Measurements from ENCODE around the gene RAB3C.

The RAB3C gene

DNA sequence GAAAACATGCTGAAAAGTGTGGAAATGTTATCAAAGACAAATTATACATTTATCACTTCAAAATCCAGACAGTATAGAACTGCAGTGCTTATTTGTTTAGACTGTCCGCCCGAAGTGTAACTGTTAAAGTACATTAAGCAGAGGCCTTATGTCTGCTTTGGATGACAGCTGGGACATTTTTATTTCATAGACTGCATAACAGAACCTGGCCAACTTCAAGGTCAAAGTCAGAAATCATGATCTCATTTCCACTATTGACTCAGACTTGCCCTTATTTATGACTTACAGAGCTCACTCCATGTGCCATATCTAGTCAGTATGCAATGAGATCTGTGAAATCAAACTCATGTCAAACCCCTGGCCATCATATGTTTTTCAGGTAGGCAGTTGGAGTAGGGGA is 87.7 kb downstream of the RAB3C start:
- no peak for TF ChIP-seq EZH2phosphoT487 (IDR thresholded peaks at IDR 0.05; ENCODE audit: borderline replicate concordance)
- TF ChIP-seq, protein P1, sequence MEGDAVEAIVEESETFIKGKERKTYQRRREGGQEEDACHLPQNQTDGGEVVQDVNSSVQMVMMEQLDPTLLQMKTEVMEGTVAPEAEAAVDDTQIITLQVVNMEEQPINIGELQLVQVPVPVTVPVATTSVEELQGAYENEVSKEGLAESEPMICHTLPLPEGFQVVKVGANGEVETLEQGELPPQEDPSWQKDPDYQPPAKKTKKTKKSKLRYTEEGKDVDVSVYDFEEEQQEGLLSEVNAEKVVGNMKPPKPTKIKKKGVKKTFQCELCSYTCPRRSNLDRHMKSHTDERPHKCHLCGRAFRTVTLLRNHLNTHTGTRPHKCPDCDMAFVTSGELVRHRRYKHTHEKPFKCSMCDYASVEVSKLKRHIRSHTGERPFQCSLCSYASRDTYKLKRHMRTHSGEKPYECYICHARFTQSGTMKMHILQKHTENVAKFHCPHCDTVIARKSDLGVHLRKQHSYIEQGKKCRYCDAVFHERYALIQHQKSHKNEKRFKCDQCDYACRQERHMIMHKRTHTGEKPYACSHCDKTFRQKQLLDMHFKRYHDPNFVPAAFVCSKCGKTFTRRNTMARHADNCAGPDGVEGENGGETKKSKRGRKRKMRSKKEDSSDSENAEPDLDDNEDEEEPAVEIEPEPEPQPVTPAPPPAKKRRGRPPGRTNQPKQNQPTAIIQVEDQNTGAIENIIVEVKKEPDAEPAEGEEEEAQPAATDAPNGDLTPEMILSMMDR (conservative IDR thresholded peaks at IDR 0.05; ENCODE audit: low read length): no peak
- no peaks in the 10 kb centered on the region for H3K9me3 ChIP-seq (ENCODE audit: insufficient read depth, low read depth, low read length)

DNA sequence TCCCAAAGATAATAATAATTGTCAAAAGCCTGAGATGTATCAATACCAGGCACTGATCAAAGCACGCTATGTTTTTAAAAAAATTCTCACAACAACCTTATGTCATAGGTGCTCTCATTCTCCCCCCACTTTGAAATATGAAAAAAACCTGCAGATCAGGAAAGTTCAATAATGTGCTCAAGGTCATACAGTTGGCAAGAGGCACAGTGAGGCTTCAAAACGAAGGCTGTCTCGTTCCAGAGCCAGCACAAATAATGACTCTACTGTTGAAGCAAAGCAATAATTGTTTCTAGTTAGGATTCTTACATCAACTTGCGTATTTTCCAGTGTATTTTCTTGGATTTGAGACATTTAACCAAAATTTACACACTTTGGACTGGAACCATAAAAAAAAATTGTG is 88.3 kb downstream of the RAB3C start:
- Histone ChIP-seq H3K36me3 (ENCODE audit: insufficient read depth, low read length) (no peaks in the 10 kb centered on the region), H3K9ac (ENCODE audit: low read depth, low read length, poor library complexity, severe bottlenecking) (no peak overlapping the region), H3K79me2 (ENCODE audit: insufficient read depth, low read length) (no peaks in the 10 kb centered on the region), H2AFZ (ENCODE audit: low read length) (no peak overlapping the region), H3K4me2 (ENCODE audit: low read depth, low read length, poor library complexity, severe bottlenecking) (no peak overlapping the region), H4K20me1 (ENCODE audit: insufficient read depth, low read length, poor library complexity, severe bottlenecking) (no peaks in the 10 kb centered on the region), H3K9me3 (ENCODE audit: insufficient read depth, low read depth, low read length) (no peaks in the 10 kb centered on the region), H3K4me3 (ENCODE audit: low read length, poor library complexity, severe bottlenecking) (no peak overlapping the region), H3K4me1 (ENCODE audit: insufficient read depth, low read length, poor library complexity, severe bottlenecking) (no peaks in the 10 kb centered on the region), H3F3A (ENCODE audit: low read depth) (no peaks in the 10 kb centered on the region), H3K27me3 (ENCODE audit: insufficient read depth, low read length, poor library complexity, severe bottlenecking) (no peaks in the 10 kb centered on the region), H3K9me2 (replicated peaks; ENCODE audit: low read depth, low read length) (no peaks in the 10 kb centered on the region)
- no peak for TF ChIP-seq EZH2phosphoT487 (IDR thresholded peaks at IDR 0.05; ENCODE audit: borderline replicate concordance)
- TF ChIP-seq, protein P1 (conservative IDR thresholded peaks at IDR 0.05; ENCODE audit: low read length): no peak

More for the DNA sequence above, 87.7 kb downstream of the RAB3C start:
- no peaks in the 10 kb centered on the region for H4K20me1 ChIP-seq (ENCODE audit: insufficient read depth, low read length, poor library complexity, severe bottlenecking)
- no peaks in the 10 kb centered on the region for H3K36me3 ChIP-seq (ENCODE audit: insufficient read depth, low read length)
- H2AFZ ChIP-seq (ENCODE audit: low read length): no peak overlapping the region
- H3K4me3 ChIP-seq (ENCODE audit: low read length, poor library complexity, severe bottlenecking): no peak overlapping the region
- no peaks in the 10 kb centered on the region for H3F3A ChIP-seq (ENCODE audit: low read depth)
- H3K27me3 ChIP-seq (ENCODE audit: insufficient read depth, low read length, poor library complexity, severe bottlenecking): no peaks in the 10 kb centered on the region
- no peak overlapping the region for H3K9ac ChIP-seq (ENCODE audit: low read depth, low read length, poor library complexity, severe bottlenecking)
- H3K4me2 ChIP-seq (ENCODE audit: low read depth, low read length, poor library complexity, severe bottlenecking): no peak overlapping the region
- no peaks in the 10 kb centered on the region for H3K9me2 ChIP-seq (replicated peaks; ENCODE audit: low read depth, low read length)
- H3K4me1 ChIP-seq (ENCODE audit: insufficient read depth, low read length, poor library complexity, severe bottlenecking): no peaks in the 10 kb centered on the region
- H3K79me2 ChIP-seq (ENCODE audit: insufficient read depth, low read length): no peaks in the 10 kb centered on the region

DNA sequence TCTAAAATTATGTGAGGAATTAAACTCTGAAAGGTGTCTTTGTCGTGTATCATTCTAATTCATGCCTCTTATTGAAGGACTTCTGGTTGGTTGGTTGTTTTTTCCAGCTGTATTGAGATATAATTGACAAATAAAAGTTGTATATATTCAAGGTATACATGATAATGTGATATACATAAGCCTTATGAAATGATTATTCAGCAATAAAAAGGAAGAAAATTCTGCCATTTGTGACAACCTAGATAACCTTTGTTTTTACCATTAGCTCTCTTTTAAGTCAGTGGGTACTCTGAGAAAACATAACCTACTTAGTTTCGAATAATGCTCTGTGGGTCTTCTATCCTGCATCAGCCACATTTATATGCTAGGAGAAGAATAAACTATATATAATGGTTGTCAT is 89.6 kb downstream of the RAB3C start:
- Histone ChIP-seq H3K79me2 (ENCODE audit: insufficient read depth, low read length) (no peaks in the 10 kb centered on the region), H3K4me2 (ENCODE audit: low read depth, low read length, poor library complexity, severe bottlenecking) (no peak overlapping the region), H3K9ac (ENCODE audit: low read depth, low read length, poor library complexity, severe bottlenecking) (no peak overlapping the region), H3K36me3 (ENCODE audit: insufficient read depth, low read length) (no peaks in the 10 kb centered on the region), H3K27me3 (ENCODE audit: insufficient read depth, low read length, poor library complexity, severe bottlenecking) (no peaks in the 10 kb centered on the region), H2AFZ (ENCODE audit: low read length) (no peak overlapping the region), H4K20me1 (ENCODE audit: insufficient read depth, low read length, poor library complexity, severe bottlenecking) (no peaks in the 10 kb centered on the region), H3K4me3 (ENCODE audit: low read length, poor library complexity, severe bottlenecking) (no peak overlapping the region), H3F3A (ENCODE audit: low read depth) (no peaks in the 10 kb centered on the region), H3K4me1 (ENCODE audit: insufficient read depth, low read length, poor library complexity, severe bottlenecking) (no peaks in the 10 kb centered on the region), H3K9me2 (replicated peaks; ENCODE audit: low read depth, low read length) (no peaks in the 10 kb centered on the region), H3K9me3 (ENCODE audit: insufficient read depth, low read depth, low read length) (no peaks in the 10 kb centered on the region)
- TF ChIP-seq, protein P1 (conservative IDR thresholded peaks at IDR 0.05; ENCODE audit: low read length): no peak
- TF ChIP-seq EZH2phosphoT487 (IDR thresholded peaks at IDR 0.05; ENCODE audit: borderline replicate concordance): no peak
